HCT116 (cell line): ENCODE data around the gene RMND1. TPM values are rescaled to one million over a fixed set of nuclear protein-coding genes. Genes with fewer than 3 reads are reported as not detected.

Experiments
- ATAC-seq: fragments of 200-7000 bp; cut with Tn5 transposase; 2 replicates; pipeline ENCODE4 v1.9.1; 2020; ENCODE audit warnings: mild to moderate bottlenecking, moderate library complexity
- BruUV-seq: library from RNA; stranded (reverse); fragments of 400-500 nt; replicated peaks from 2 replicates; lab custom pipeline; 2021; lab: Mats Ljungman, UMichigan
- CTCF ChIA-PET: fragments of 300-600 bp; sonication (Branson Sonifier 250); formaldehyde crosslinking; loops from one replicate; lab custom pipeline; 2021; ENCODE audit warnings: antibody characterized with exemption; lab: Charles Lee
- POLR2A ChIA-PET: fragments of 300-600, 350-600 bp; sonication (Branson Sonifier 250); formaldehyde crosslinking; loops from one replicate; lab custom pipeline; 2021; ENCODE audit warnings: antibody characterized with exemption; lab: Charles Lee
- RAD21 ChIA-PET, 2 experiments: fragments of 300-600 bp; sonication (Branson Sonifier 250); formaldehyde crosslinking; loops; one replicate each; lab custom pipeline; 2023; ENCODE audit warnings: low total read pairs in 2 of 2; ENCODE audit not compliant: uncharacterized antibody in 2 of 2, unreplicated experiment in 2 of 2, low non-redundant PET in 1 of 2; lab: Charles Lee
- DNase-seq: peaks from one replicate; pipeline ENCODE4 v3.0.0-alpha.2; 2010; ENCODE audit warnings: low read depth, low spot score
- H2AFZ ChIP-seq: fragments of 200-600 bp; shearing (Covaris generic), sonication (generic); 2 replicates; pipeline ENCODE4 v1.6.1; 2017; ENCODE audit warnings: low read depth, mixed run types, mixed read lengths, antibody characterized with exemption, low read length; ENCODE audit not compliant: poor library complexity, severe bottlenecking
- H3K27ac ChIP-seq: 2 replicates; pipeline ENCODE4 v1.5.1; 2012; ENCODE audit warnings: low read depth, low read length
- H3K27me3 ChIP-seq: fragments of 200-600 bp; sonication (generic); 2 replicates; pipeline ENCODE4 v1.6.1; 2016; ENCODE audit warnings: mixed run types, low read length, mixed read lengths; ENCODE audit not compliant: insufficient read depth
- H3K36me3 ChIP-seq, 2 experiments: fragments of 200-500 bp in 1 of 2; fragments of 200-600 bp in 1 of 2; sonication (Bioruptor generic) in 1 of 2; sonication (generic) in 1 of 2; 2 replicates each; pipeline versions ENCODE4 v1.5.1 to v1.6.1; 2014 to 2016; ENCODE audit warnings: low read length in 2 of 2, inconsistent platforms in 1 of 2, mixed read lengths in 1 of 2, mixed run types in 1 of 2; ENCODE audit not compliant: insufficient read depth in 2 of 2, control insufficient read depth in 1 of 2
- H3K4me1 ChIP-seq, 2 experiments: fragments of 200-600 bp in 1 of 2; sonication (generic) in 1 of 2; 2 replicates each; pipeline versions ENCODE4 v1.5.1 to v1.6.1; 2012 to 2017; ENCODE audit warnings: low read length in 2 of 2, inconsistent platforms in 1 of 2, mild to moderate bottlenecking in 1 of 2, mixed read lengths in 1 of 2, mixed run types in 1 of 2, moderate library complexity in 1 of 2; ENCODE audit not compliant: insufficient read depth in 2 of 2, control insufficient read depth in 1 of 2
- H3K4me2 ChIP-seq: fragments of 200-600 bp; sonication (generic); 2 replicates; pipeline ENCODE4 v1.6.1; 2017; ENCODE audit warnings: mixed run types, low read length, mixed read lengths
- H3K4me3 ChIP-seq, 2 experiments: fragments of 200-600 bp in 1 of 2; sonication (generic) in 1 of 2; replicated peaks in 1 of 2; 2 replicates each; pipeline ENCODE4 v1.5.1; 2011 to 2016; ENCODE audit warnings: low read length in 2 of 2, control low read depth in 1 of 2, low read depth in 1 of 2, mild to moderate bottlenecking in 1 of 2, mixed read lengths in 1 of 2, mixed run types in 1 of 2
- H3K79me2 ChIP-seq: fragments of 200-600 bp; sonication (generic); 2 replicates; pipeline ENCODE4 v1.6.1; 2017; ENCODE audit warnings: mild to moderate bottlenecking, mixed run types, low read length, moderate library complexity, mixed read lengths; ENCODE audit not compliant: insufficient read depth
- H3K9ac ChIP-seq: fragments of 200-600 bp; sonication (generic); 2 replicates; pipeline ENCODE4 v1.6.1; 2016; ENCODE audit warnings: low read length, mixed read lengths
- H3K9me2 ChIP-seq: fragments of 200-600 bp; sonication (generic), shearing (Covaris generic); 2 replicates; pipeline ENCODE4 v1.6.1; 2017; ENCODE audit warnings: mixed run types, mild to moderate bottlenecking, moderate library complexity; ENCODE audit not compliant: insufficient read depth
- H3K9me3 ChIP-seq, 2 experiments: fragments of 200-500 bp in 1 of 2; fragments of 200-600 bp in 1 of 2; sonication (Bioruptor generic) in 1 of 2; sonication (generic) in 1 of 2; 2 replicates each; pipeline ENCODE4 v1.6.1; 2014 to 2017; ENCODE audit warnings: low read length in 2 of 2, mixed read lengths in 2 of 2, inconsistent platforms in 1 of 2, low read depth in 1 of 2, mild to moderate bottlenecking in 1 of 2, mixed run types in 1 of 2, moderate library complexity in 1 of 2; ENCODE audit not compliant: control insufficient read depth in 1 of 2, insufficient read depth in 1 of 2
- H4K20me1 ChIP-seq: fragments of 200-600 bp; sonication (generic), shearing (Covaris generic); 2 replicates; pipeline ENCODE4 v1.6.1; 2017; ENCODE audit warnings: mixed run types, mild to moderate bottlenecking, moderate library complexity; ENCODE audit not compliant: insufficient read depth
- CBX3 ChIP-seq: IDR thresholded peaks from 2 replicates; pipeline ENCODE4 v1.6.1; 2012; ENCODE audit warnings: low read depth
- EGR1 ChIP-seq: IDR thresholded peaks from 2 replicates; pipeline ENCODE4 v1.6.1; 2012; ENCODE audit warnings: low read depth
- EZH2phosphoT487 ChIP-seq: fragments of 200-600 bp; IDR thresholded peaks from 2 replicates; pipeline ENCODE4 v1.6.1; 2018; ENCODE audit warnings: antibody characterized with exemption, borderline replicate concordance
- JUND ChIP-seq: IDR thresholded peaks from 2 replicates; pipeline ENCODE4 v1.6.1; 2012
- SIN3A ChIP-seq: IDR thresholded peaks from 2 replicates; pipeline ENCODE4 v1.6.1; 2012; ENCODE audit warnings: low read depth
- SRF ChIP-seq: IDR thresholded peaks from 2 replicates; pipeline ENCODE4 v1.6.1; 2012; ENCODE audit warnings: low read depth
- YY1 ChIP-seq: IDR thresholded peaks from 2 replicates; pipeline ENCODE4 v1.6.1; 2011; ENCODE audit warnings: low read length, low read depth, moderate library complexity, mild to moderate bottlenecking; ENCODE audit not compliant: insufficient replicate concordance; ENCODE audit errors: extremely low read depth
- ZFX ChIP-seq: fragments of 450-650 bp; IDR thresholded peaks from 2 replicates; pipeline ENCODE4 v1.6.1; 2017
- ZNF274 ChIP-seq: fragments of 200-500 bp; sonication (Bioruptor generic); IDR thresholded peaks from 2 replicates; pipeline ENCODE4 v1.6.1; 2014; ENCODE audit warnings: mild to moderate bottlenecking, low read depth, low read length, inconsistent platforms
- intact Hi-C: fragments of 100-400 bp; cut with micrococcal nuclease; formaldehyde crosslinking; loops from 2 replicates; pipeline ENCODE4 v1.10.0; 2022
- total RNA-seq: library from RNA; stranded (reverse); gene quantifications from one replicate; pipeline ENCODE4 v1.2.1, GENCODE V29; 2021; ENCODE audit not compliant: unreplicated experiment
- TF ChIP-seq, protein P1 (sequence below), 3 experiments: fragments of 200-600 bp in 1 of 3; sonication (generic) in 1 of 3; IDR thresholded peaks in 2 of 3; conservative IDR thresholded peaks in 1 of 3; 2 replicates each; pipeline ENCODE4 v1.5.1; 2012 to 2017; ENCODE audit warnings: low read depth in 2 of 3, low read length in 2 of 3, antibody characterized with exemption in 1 of 3, borderline replicate concordance in 1 of 3, control low read depth in 1 of 3, mild to moderate bottlenecking in 1 of 3, mixed read lengths in 1 of 3, mixed run types in 1 of 3, moderate library complexity in 1 of 3; ENCODE audit not compliant: insufficient read depth in 1 of 3
- TF ChIP-seq, protein P2 (sequence below): IDR thresholded peaks from 2 replicates; pipeline ENCODE4 v1.6.1; 2012
- TF ChIP-seq, protein P3 (sequence below): IDR thresholded peaks from 2 replicates; pipeline ENCODE4 v1.6.1; 2012; ENCODE audit warnings: low read depth
- TF ChIP-seq, protein P4 (sequence below): IDR thresholded peaks from 2 replicates; pipeline ENCODE4 v1.6.1; 2011; ENCODE audit warnings: mild to moderate bottlenecking, low read length, moderate library complexity; ENCODE audit not compliant: insufficient replicate concordance; ENCODE audit errors: extremely low read depth

The RMND1 gene
- total RNA-seq, 1 experiment from 2014 or later, result 28.0 TPM

DNA sequence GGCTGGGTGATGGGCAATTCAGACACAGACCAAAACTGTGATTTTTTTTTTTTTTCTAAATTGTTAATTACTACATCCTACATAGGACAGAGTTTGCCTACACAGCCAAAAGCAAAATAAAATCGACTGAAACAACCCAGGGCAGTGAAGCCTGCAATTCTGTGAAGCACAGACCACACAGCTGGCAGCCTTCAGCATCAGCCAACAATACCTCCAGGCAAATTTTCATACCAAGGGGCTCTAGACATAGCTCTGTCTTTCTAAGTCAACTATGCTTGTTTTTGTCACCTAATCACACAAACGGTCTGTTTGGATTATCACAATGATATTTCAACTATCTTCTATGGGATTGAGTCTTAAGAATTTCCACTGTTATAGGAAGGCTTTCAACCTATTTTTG, 17.6 kb downstream of the RMND1 start:
- H3K79me2 ChIP-seq, result peaks cover 22% of the 10 kb centered on the region
- TF ChIP-seq EGR1 (no peak), JUND (no peak), CBX3 (no peak), SIN3A (no peak), ZNF274 (no peak), SRF (no peak), YY1 (no peak), EZH2phosphoT487 (no peak), ZFX (no peak)
- TF ChIP-seq, protein P1, sequence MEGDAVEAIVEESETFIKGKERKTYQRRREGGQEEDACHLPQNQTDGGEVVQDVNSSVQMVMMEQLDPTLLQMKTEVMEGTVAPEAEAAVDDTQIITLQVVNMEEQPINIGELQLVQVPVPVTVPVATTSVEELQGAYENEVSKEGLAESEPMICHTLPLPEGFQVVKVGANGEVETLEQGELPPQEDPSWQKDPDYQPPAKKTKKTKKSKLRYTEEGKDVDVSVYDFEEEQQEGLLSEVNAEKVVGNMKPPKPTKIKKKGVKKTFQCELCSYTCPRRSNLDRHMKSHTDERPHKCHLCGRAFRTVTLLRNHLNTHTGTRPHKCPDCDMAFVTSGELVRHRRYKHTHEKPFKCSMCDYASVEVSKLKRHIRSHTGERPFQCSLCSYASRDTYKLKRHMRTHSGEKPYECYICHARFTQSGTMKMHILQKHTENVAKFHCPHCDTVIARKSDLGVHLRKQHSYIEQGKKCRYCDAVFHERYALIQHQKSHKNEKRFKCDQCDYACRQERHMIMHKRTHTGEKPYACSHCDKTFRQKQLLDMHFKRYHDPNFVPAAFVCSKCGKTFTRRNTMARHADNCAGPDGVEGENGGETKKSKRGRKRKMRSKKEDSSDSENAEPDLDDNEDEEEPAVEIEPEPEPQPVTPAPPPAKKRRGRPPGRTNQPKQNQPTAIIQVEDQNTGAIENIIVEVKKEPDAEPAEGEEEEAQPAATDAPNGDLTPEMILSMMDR (IDR thresholded peaks at IDR 0.05 in 2 of 3, conservative IDR thresholded peaks at IDR 0.05 in 1 of 3; ENCODE audit: borderline replicate concordance in 1 of 3, insufficient read depth in 1 of 3, low read depth in 2 of 3, low read length in 2 of 3), result no peak
- TF ChIP-seq, protein P2, sequence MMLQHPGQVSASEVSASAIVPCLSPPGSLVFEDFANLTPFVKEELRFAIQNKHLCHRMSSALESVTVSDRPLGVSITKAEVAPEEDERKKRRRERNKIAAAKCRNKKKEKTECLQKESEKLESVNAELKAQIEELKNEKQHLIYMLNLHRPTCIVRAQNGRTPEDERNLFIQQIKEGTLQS, result no peak
- TF ChIP-seq, protein P3, sequence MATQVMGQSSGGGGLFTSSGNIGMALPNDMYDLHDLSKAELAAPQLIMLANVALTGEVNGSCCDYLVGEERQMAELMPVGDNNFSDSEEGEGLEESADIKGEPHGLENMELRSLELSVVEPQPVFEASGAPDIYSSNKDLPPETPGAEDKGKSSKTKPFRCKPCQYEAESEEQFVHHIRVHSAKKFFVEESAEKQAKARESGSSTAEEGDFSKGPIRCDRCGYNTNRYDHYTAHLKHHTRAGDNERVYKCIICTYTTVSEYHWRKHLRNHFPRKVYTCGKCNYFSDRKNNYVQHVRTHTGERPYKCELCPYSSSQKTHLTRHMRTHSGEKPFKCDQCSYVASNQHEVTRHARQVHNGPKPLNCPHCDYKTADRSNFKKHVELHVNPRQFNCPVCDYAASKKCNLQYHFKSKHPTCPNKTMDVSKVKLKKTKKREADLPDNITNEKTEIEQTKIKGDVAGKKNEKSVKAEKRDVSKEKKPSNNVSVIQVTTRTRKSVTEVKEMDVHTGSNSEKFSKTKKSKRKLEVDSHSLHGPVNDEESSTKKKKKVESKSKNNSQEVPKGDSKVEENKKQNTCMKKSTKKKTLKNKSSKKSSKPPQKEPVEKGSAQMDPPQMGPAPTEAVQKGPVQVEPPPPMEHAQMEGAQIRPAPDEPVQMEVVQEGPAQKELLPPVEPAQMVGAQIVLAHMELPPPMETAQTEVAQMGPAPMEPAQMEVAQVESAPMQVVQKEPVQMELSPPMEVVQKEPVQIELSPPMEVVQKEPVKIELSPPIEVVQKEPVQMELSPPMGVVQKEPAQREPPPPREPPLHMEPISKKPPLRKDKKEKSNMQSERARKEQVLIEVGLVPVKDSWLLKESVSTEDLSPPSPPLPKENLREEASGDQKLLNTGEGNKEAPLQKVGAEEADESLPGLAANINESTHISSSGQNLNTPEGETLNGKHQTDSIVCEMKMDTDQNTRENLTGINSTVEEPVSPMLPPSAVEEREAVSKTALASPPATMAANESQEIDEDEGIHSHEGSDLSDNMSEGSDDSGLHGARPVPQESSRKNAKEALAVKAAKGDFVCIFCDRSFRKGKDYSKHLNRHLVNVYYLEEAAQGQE, result no peak
- TF ChIP-seq, protein P4, sequence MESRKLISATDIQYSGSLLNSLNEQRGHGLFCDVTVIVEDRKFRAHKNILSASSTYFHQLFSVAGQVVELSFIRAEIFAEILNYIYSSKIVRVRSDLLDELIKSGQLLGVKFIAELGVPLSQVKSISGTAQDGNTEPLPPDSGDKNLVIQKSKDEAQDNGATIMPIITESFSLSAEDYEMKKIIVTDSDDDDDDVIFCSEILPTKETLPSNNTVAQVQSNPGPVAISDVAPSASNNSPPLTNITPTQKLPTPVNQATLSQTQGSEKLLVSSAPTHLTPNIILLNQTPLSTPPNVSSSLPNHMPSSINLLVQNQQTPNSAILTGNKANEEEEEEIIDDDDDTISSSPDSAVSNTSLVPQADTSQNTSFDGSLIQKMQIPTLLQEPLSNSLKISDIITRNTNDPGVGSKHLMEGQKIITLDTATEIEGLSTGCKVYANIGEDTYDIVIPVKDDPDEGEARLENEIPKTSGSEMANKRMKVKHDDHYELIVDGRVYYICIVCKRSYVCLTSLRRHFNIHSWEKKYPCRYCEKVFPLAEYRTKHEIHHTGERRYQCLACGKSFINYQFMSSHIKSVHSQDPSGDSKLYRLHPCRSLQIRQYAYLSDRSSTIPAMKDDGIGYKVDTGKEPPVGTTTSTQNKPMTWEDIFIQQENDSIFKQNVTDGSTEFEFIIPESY, result no peak
- no peak overlapping the region for H3K9ac ChIP-seq
- H3K36me3 ChIP-seq, result peaks cover 15 to 17% of the 10 kb centered on the region in 2 experiments; a peak in 3 of 4 replicates
- H3K9me2 ChIP-seq, result no peaks in the 10 kb centered on the region
- H3K9me3 ChIP-seq, result no peaks in the 10 kb centered on the region
- no TSS peak for BruUV-seq
- POLR2A ChIA-PET, result no interaction called here
- no peak overlapping the region for H3K4me3 ChIP-seq
- DNase-seq, result no peak
- H4K20me1 ChIP-seq, result no peaks in the 10 kb centered on the region
- no peaks in the 10 kb centered on the region for H3K27me3 ChIP-seq
- H3K4me1 ChIP-seq, result peaks cover 0 to 4% of the 10 kb centered on the region in 2 experiments; a peak in 1 of 4 replicates
- ATAC-seq, result no peak
- no peak overlapping the region for H3K27ac ChIP-seq
- no peak overlapping the region for H3K4me2 ChIP-seq
- RAD21 ChIA-PET, result no interaction called here
- intact Hi-C loops, result no loop called here
- CTCF ChIA-PET, result no interaction called here
- H2AFZ ChIP-seq, result no peak overlapping the region
